ENCODE results near the gene DNAJC13. TPM values are rescaled to one million over a fixed set of nuclear protein-coding genes. Genes with fewer than 3 reads are reported as not detected.

The DNAJC13 gene
- total RNA-seq, 1 experiment from 2014 or later: 18.1 TPM

GRCh38 chr3:132414841-132415240 lies 2.5 kb upstream of the DNAJC13 start:
- Histone ChIP-seq H2AFZ (ENCODE audit: low read length) (no peak overlapping the region), H2BK12ac (ENCODE audit: insufficient read length, low read depth, low read length) (no peak overlapping the region), H3K79me2 (ENCODE audit: insufficient read depth, low read length) (peaks cover 7% of the 10 kb centered on the region; the same call in 1 of the 2 replicates), H2BK20ac (ENCODE audit: low read depth, low read length, poor library complexity, severe bottlenecking) (no peak overlapping the region), H3K23me2 (ENCODE audit: insufficient read length, low read depth, low read length, poor library complexity, severe bottlenecking) (peaks cover 10% of the 10 kb centered on the region), H3K4me2 (ENCODE audit: insufficient read depth, insufficient read length, low read length) (no peak overlapping the region), H4K20me1 (ENCODE audit: control insufficient read depth, insufficient read depth, insufficient read length) (no peaks in the 10 kb centered on the region), H3K9ac (ENCODE audit: extremely low read depth, insufficient read length, low read length) (no peak overlapping the region), H4K8ac (replicated peaks; ENCODE audit: insufficient read length, low read depth, low read length) (no peak overlapping the region), H3K14ac (ENCODE audit: insufficient read depth, low read length) (no peak overlapping the region), H3K23ac (ENCODE audit: insufficient read length, low read depth, low read length) (no peak overlapping the region), H3K56ac (ENCODE audit: insufficient read length, low read depth, low read length) (no peak overlapping the region), H3T11ph (ENCODE audit: low read length) (no peak overlapping the region), H2BK120ac (ENCODE audit: low read depth, low read length, poor library complexity, severe bottlenecking) (no peak overlapping the region), H3K9me3 (ENCODE audit: control insufficient read depth, low read depth, low read length) (no peaks in the 10 kb centered on the region), H3K79me1 (ENCODE audit: insufficient read depth, low read depth, low read length, poor library complexity, severe bottlenecking) (no peaks in the 10 kb centered on the region), H3K4ac (ENCODE audit: low read depth, low read length) (no peak overlapping the region), H3K27ac (ENCODE audit: insufficient read length, low read depth, low read length) (no peak overlapping the region), H2BK5ac (ENCODE audit: insufficient read length, low read length) (no peak overlapping the region), H3K18ac (ENCODE audit: insufficient read length, low read depth, low read length) (no peak overlapping the region), H4K5ac (ENCODE audit: insufficient read length, low read depth, low read length) (no peak overlapping the region), H4K91ac (ENCODE audit: insufficient read length, low read depth, low read length) (no peak overlapping the region), H2AK5ac (ENCODE audit: insufficient read length, low read length) (no peak overlapping the region), H2BK15ac (ENCODE audit: low read depth, low read length) (no peak overlapping the region), H3K4me1 (ENCODE audit: insufficient read depth, low read length) (no peaks in the 10 kb centered on the region), H3K27me3 (ENCODE audit: insufficient read depth, low read length) (no peaks in the 10 kb centered on the region)
- no CpG with 5 or more reads among the region's 1 CpG for WGBS (ENCODE audit: extremely low coverage, insufficient read length, low lambda C conversion rate)
- Mint-ChIP-seq H3K9me3 (no peaks in the 10 kb centered on the region), H3K27me3 (ENCODE audit: low read depth) (peaks cover 3% of the 10 kb centered on the region; the same call in 1 of the 2 replicates), H3K36me3 (ENCODE audit: insufficient read depth in 1 of 3, low read depth in 3 of 3) (peaks cover 0 to 2% (median 0%) of the 10 kb centered on the region in 3 experiments; a peak in 1 of 7 replicates), H3K4me3 (no peak overlapping the region), H3K27ac (no peak overlapping the region), H3K4me1 (peaks cover 12 to 17% of the 10 kb centered on the region in 2 experiments)
- no peak for TF ChIP-seq CTCF (conservative IDR thresholded peaks at IDR 0.05)
- no peak for DNase-seq
